Effector CD8-positive, alpha-beta T cell (primary cell): ENCODE measurements around the gene RNF141.

Experiments
- DNase-seq: peaks from one replicate; lab custom pipeline; 2025; lab: John Stamatoyannopoulos, UW

The RNF141 gene

GRCh38 chr11:10481560-10482349, 59.2 kb downstream of the RNF141 start:
- no peak for DNase-seq

GRCh38 chr11:10480760-10481159, 60.2 kb downstream of the RNF141 start:
- no peak for DNase-seq

- no peak for DNase-seq
These were observed 61.0 kb downstream of the RNF141 start for GRCh38 chr11:10480026-10480425.

- DNase-seq: no peak
These were observed 62.1 kb downstream of the RNF141 start for GRCh38 chr11:10478574-10479550.

GRCh38 chr11:10478066-10478465, 62.9 kb downstream of the RNF141 start:
- DNase-seq: no peak

- DNase-seq: no peak
These were observed 63.3 kb downstream of the RNF141 start for GRCh38 chr11:10477690-10478046.

- DNase-seq: no peak
These were observed 63.9 kb downstream of the RNF141 start for GRCh38 chr11:10476927-10477689.

GRCh38 chr11:10476342-10476741, 64.6 kb downstream of the RNF141 start:
- DNase-seq: no peak

GRCh38 chr11:10474551-10474950, 66.4 kb downstream of the RNF141 start:
- no peak for DNase-seq

GRCh38 chr11:10473371-10473770, 67.6 kb downstream of the RNF141 start:
- no peak for DNase-seq

- DNase-seq: no peak
These were observed 78.2 kb downstream of the RNF141 start for GRCh38 chr11:10462746-10463300.
